Stimulated activated naive B cell treated with anti-CD40 and anti-IgM and Interleukin-4, amounts not matched to agents 10 μg/mL and 1 μg/mL and 100 μg/mL, for 72 hours (primary cell): Measurements from ENCODE around the gene DHRSX.
"Not testable (repeated sequence)": the region's sequence is repeated elsewhere in the genome, so short reads cannot be mapped to it uniquely, and the experiment has no call there.

Experiments
- ATAC-seq, 2 donors: fragments of 150-1000 bp; cut with Tn5 transposase; replicated peaks; 2 replicates each; pipeline ENCODE4 v1.10.0; 2021; ENCODE audit warnings: moderate library complexity in 1 of 2
- DNase-seq: peaks from one replicate; pipeline ENCODE4 v3.0.0; 2021
- H3K27ac Mint-ChIP-seq: one replicate; pipeline ENCODE4 v1.8.0; 2022; ENCODE audit warnings: mild to moderate bottlenecking, mixed read lengths
- H3K27me3 Mint-ChIP-seq, 2 donors: one replicate each; pipeline ENCODE4 v1.8.0; 2022; ENCODE audit warnings: mixed read lengths in 2 of 2
- H3K36me3 Mint-ChIP-seq, 2 donors: one replicate each; pipeline ENCODE4 v1.8.0; 2022; ENCODE audit warnings: mixed read lengths in 2 of 2, mild to moderate bottlenecking in 1 of 2
- H3K4me1 Mint-ChIP-seq, 2 donors: one replicate each; pipeline ENCODE4 v1.8.0; 2022; ENCODE audit warnings: mixed read lengths in 2 of 2, mild to moderate bottlenecking in 1 of 2
- H3K4me3 Mint-ChIP-seq, 2 donors: one replicate each; pipeline ENCODE4 v1.8.0; 2022; ENCODE audit warnings: mild to moderate bottlenecking in 2 of 2, mixed read lengths in 2 of 2, moderate library complexity in 1 of 2
- H3K9me3 Mint-ChIP-seq, 2 donors: one replicate each; pipeline ENCODE4 v1.8.0; 2022; ENCODE audit warnings: mixed read lengths in 2 of 2, mild to moderate bottlenecking in 1 of 2

The DHRSX gene

GRCh38 chrX:2508648-2509335 is 8.0 kb upstream of the DHRSX start:
- ATAC-seq (no peak), DNase-seq (no peak)
- Mint-ChIP-seq H3K36me3 (no peaks in the 10 kb centered on the region), H3K4me3 (peak overlapping the region in 1 of 2 donors; percentile 4), H3K4me1 (peaks cover 15 to 25% of the 10 kb centered on the region in 2 donors), H3K27me3 (no peaks in the 10 kb centered on the region), H3K9me3 (no peaks in the 10 kb centered on the region), H3K27ac (no peak overlapping the region)

- no peak for ATAC-seq
- H3K4me1 Mint-ChIP-seq: peaks cover 15 to 25% of the 10 kb centered on the region in 2 donors
Observed at GRCh38 chrX:2507904-2508627, 7.3 kb upstream of the DHRSX start.

GRCh38 chrX:2507196-2507595 is 6.4 kb upstream of the DHRSX start:
- no peak overlapping the region for H3K27ac Mint-ChIP-seq
- ATAC-seq: no peak
- H3K9me3 Mint-ChIP-seq: no peaks in the 10 kb centered on the region
- H3K27me3 Mint-ChIP-seq: no peaks in the 10 kb centered on the region
- no peak overlapping the region for H3K4me3 Mint-ChIP-seq
- DNase-seq: no peak
- H3K4me1 Mint-ChIP-seq: peaks cover 15 to 25% of the 10 kb centered on the region in 2 donors
- H3K36me3 Mint-ChIP-seq: no peaks in the 10 kb centered on the region

More at GRCh38 chrX:2507904-2508627, 7.3 kb upstream of the DHRSX start:
- Mint-ChIP-seq H3K9me3 (no peaks in the 10 kb centered on the region), H3K27ac (no peak overlapping the region), H3K36me3 (no peaks in the 10 kb centered on the region), H3K4me3 (no peak overlapping the region), H3K27me3 (no peaks in the 10 kb centered on the region)
- no peak for DNase-seq

- H3K36me3 Mint-ChIP-seq, ATAC-seq, H3K4me3 Mint-ChIP-seq, H3K27ac Mint-ChIP-seq, DNase-seq, H3K27me3 Mint-ChIP-seq, H3K9me3 Mint-ChIP-seq: not testable (repeated sequence)
- peaks cover 13 to 25% of the 10 kb centered on the region in 2 donors for H3K4me1 Mint-ChIP-seq
Observed at GRCh38 chrX:2505341-2505740, 4.6 kb upstream of the DHRSX start.

- H3K4me1 Mint-ChIP-seq: peaks cover 13 to 25% of the 10 kb centered on the region in 2 donors
- no peak overlapping the region for H3K4me3 Mint-ChIP-seq
- no peak for ATAC-seq
- H3K36me3 Mint-ChIP-seq: no peaks in the 10 kb centered on the region
- no peak overlapping the region for H3K27ac Mint-ChIP-seq
- no peaks in the 10 kb centered on the region for H3K9me3 Mint-ChIP-seq
- no peak for DNase-seq
- no peaks in the 10 kb centered on the region for H3K27me3 Mint-ChIP-seq
Observed at GRCh38 chrX:2504706-2505332, 4.0 kb upstream of the DHRSX start.

- Mint-ChIP-seq H3K36me3 (no peaks in the 10 kb centered on the region), H3K27ac (no peak overlapping the region), H3K4me3 (no peak overlapping the region), H3K4me1 (peaks cover 15 to 32% of the 10 kb centered on the region in 2 donors), H3K27me3 (no peaks in the 10 kb centered on the region), H3K9me3 (no peaks in the 10 kb centered on the region)
- DNase-seq (no peak), ATAC-seq (no peak)
Observed at GRCh38 chrX:2503591-2504500, 3.1 kb upstream of the DHRSX start.

- no peak overlapping the region for H3K27ac Mint-ChIP-seq
- DNase-seq (no peak), ATAC-seq (no peak)
- no peaks in the 10 kb centered on the region for H3K27me3 Mint-ChIP-seq
- no peak overlapping the region for H3K4me3 Mint-ChIP-seq
- H3K4me1 Mint-ChIP-seq: peaks cover 18 to 38% of the 10 kb centered on the region in 2 donors
- H3K36me3 Mint-ChIP-seq: peaks cover 0 to 1% of the 10 kb centered on the region in 2 donors
- H3K9me3 Mint-ChIP-seq: no peaks in the 10 kb centered on the region
Observed at GRCh38 chrX:2502668-2503519, 2.1 kb upstream of the DHRSX start.

- ATAC-seq (no peak), DNase-seq (no peak)
- H3K27me3 Mint-ChIP-seq: no peaks in the 10 kb centered on the region
- H3K9me3 Mint-ChIP-seq: no peaks in the 10 kb centered on the region
- peaks cover 18 to 45% of the 10 kb centered on the region in 2 donors for H3K4me1 Mint-ChIP-seq
- H3K27ac Mint-ChIP-seq: peak overlapping the region; percentile 93
- peaks cover 0 to 1% of the 10 kb centered on the region in 2 donors for H3K36me3 Mint-ChIP-seq
- H3K4me3 Mint-ChIP-seq: peak overlapping the region; percentile 80 to 81
Observed at GRCh38 chrX:2502120-2502667, 1.4 kb upstream of the DHRSX start.

- peak overlapping the region; percentile 80 to 81 for H3K4me3 Mint-ChIP-seq
- no peaks in the 10 kb centered on the region for H3K9me3 Mint-ChIP-seq
- DNase-seq: no peak
- H3K4me1 Mint-ChIP-seq: peaks cover 18 to 47% of the 10 kb centered on the region in 2 donors
- ATAC-seq: no peak
- peaks cover 0 to 1% of the 10 kb centered on the region in 2 donors for H3K36me3 Mint-ChIP-seq
- H3K27me3 Mint-ChIP-seq: no peaks in the 10 kb centered on the region
- H3K27ac Mint-ChIP-seq: peak overlapping the region; percentile 93
Observed at GRCh38 chrX:2501559-2502102, 855 bp upstream of the DHRSX start.

GRCh38 chrX:2500091-2500802 is 529 bp downstream of the DHRSX start:
- H3K4me3 Mint-ChIP-seq: peak overlapping the region; percentile 78 to 80
- H3K4me1 Mint-ChIP-seq: peaks cover 17 to 50% of the 10 kb centered on the region in 2 donors

GRCh38 chrX:2499507-2499906 is 1.3 kb downstream of the DHRSX start:
- ATAC-seq (no peak), DNase-seq (no peak)
- peak overlapping the region; percentile 78 to 80 for H3K4me3 Mint-ChIP-seq
- H3K9me3 Mint-ChIP-seq: no peaks in the 10 kb centered on the region
- peak overlapping the region; percentile 72 for H3K27ac Mint-ChIP-seq
- H3K36me3 Mint-ChIP-seq: peaks cover 0 to 4% of the 10 kb centered on the region in 2 donors
- H3K4me1 Mint-ChIP-seq: peaks cover 13 to 45% of the 10 kb centered on the region in 2 donors
- H3K27me3 Mint-ChIP-seq: no peaks in the 10 kb centered on the region

More at GRCh38 chrX:2500091-2500802, 529 bp downstream of the DHRSX start:
- DNase-seq (peak; percentile 25), ATAC-seq (peak; percentile 66 to 68)
- Mint-ChIP-seq H3K27ac (no peak overlapping the region), H3K36me3 (peaks cover 0 to 4% of the 10 kb centered on the region in 2 donors), H3K9me3 (no peaks in the 10 kb centered on the region), H3K27me3 (no peaks in the 10 kb centered on the region)

- Mint-ChIP-seq H3K4me3 (peak overlapping the region; percentile 78 to 80), H3K27ac (peak overlapping the region; percentile 25), H3K4me1 (peaks cover 13 to 45% of the 10 kb centered on the region in 2 donors), H3K27me3 (no peaks in the 10 kb centered on the region), H3K36me3 (peaks cover 0 to 4% of the 10 kb centered on the region in 2 donors), H3K9me3 (no peaks in the 10 kb centered on the region)
- DNase-seq: no peak
- peak in 1 of 2 donors; percentile 29 for ATAC-seq
Observed at GRCh38 chrX:2498781-2499302, 1.9 kb downstream of the DHRSX start.
